Measurements from ENCODE around the gene FIP1L1. TPM values are rescaled to one million over a fixed set of nuclear protein-coding genes. Genes with fewer than 3 reads are reported as not detected.

Gene FIP1L1
- total RNA-seq, 1 donor from 2014 or later = 50.9 TPM

DNA sequence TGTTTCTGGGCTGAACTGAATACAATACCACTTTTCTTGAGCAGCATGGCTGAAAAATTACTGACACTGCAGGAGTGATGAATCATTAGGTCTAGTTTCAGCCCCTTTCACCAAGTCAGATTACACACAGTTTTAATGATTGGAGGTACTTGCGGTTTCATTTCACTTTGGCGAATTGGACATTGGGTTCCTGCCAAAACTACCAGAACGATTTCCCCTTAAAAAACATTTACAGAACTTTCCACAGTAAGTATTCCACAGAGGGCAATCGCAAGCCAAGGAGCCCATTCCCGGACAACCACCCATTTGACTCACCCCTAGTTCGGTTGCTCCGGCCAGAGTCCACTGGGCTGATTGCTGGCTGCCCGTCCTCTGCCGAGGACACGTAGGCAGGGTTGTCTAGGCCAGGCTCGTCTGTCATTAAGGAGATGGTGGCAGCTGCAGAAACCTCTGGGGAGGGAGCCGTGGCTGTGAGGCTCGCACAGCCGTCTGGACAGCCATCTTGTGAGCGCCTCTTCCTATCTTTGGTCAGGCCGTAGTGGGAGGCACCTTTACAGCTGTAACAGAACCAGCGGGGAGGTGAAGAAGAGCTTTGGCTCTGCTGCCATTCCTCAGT lies 130.3 kb downstream of the FIP1L1 start:
- Histone ChIP-seq H3K9me3 (ENCODE audit: insufficient read depth, low read depth, low read length) (no peaks in the 10 kb centered on the region), H3K79me2 (ENCODE audit: insufficient read depth, low read length) (no peaks in the 10 kb centered on the region), H3K4me2 (ENCODE audit: low read length) (peak overlapping the region; percentile 81), H3K9ac (ENCODE audit: low read length) (peak overlapping the region; percentile 65), H3K27me3 (ENCODE audit: insufficient read depth, low read length) (peaks cover 5% of the 10 kb centered on the region), H3K27ac (ENCODE audit: low read depth, low read length) (peak overlapping the region; percentile 68), H4K20me1 (ENCODE audit: insufficient read depth, low read length) (no peaks in the 10 kb centered on the region), H3K36me3 (ENCODE audit: insufficient read depth, low read length) (no peaks in the 10 kb centered on the region), H3K4me3 (ENCODE audit: insufficient read depth, low read depth, low read length) (peak overlapping the region; percentile 40), H2AFZ (ENCODE audit: low read depth, low read length) (peak overlapping the region; percentile 49), H3K4me1 (ENCODE audit: insufficient read depth, low read length) (peaks cover 18% of the 10 kb centered on the region)
- DNase-seq (ENCODE audit: low read depth) (peak; percentile 98), FAIRE-seq (peak; percentile 75)
- H3K27ac Mint-ChIP-seq (ENCODE audit: unreplicated experiment) = peak overlapping the region; percentile 77
- H3K4me1 Mint-ChIP-seq (ENCODE audit: low read depth, unreplicated experiment) = peaks cover 17% of the 10 kb centered on the region
- no peak for TF ChIP-seq EZH2 (IDR thresholded peaks at IDR 0.05; ENCODE audit: insufficient read depth, low read length)
- TF ChIP-seq, protein P1, sequence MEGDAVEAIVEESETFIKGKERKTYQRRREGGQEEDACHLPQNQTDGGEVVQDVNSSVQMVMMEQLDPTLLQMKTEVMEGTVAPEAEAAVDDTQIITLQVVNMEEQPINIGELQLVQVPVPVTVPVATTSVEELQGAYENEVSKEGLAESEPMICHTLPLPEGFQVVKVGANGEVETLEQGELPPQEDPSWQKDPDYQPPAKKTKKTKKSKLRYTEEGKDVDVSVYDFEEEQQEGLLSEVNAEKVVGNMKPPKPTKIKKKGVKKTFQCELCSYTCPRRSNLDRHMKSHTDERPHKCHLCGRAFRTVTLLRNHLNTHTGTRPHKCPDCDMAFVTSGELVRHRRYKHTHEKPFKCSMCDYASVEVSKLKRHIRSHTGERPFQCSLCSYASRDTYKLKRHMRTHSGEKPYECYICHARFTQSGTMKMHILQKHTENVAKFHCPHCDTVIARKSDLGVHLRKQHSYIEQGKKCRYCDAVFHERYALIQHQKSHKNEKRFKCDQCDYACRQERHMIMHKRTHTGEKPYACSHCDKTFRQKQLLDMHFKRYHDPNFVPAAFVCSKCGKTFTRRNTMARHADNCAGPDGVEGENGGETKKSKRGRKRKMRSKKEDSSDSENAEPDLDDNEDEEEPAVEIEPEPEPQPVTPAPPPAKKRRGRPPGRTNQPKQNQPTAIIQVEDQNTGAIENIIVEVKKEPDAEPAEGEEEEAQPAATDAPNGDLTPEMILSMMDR (IDR thresholded peaks at IDR 0.05; ENCODE audit: insufficient read depth, low read depth, low read length) = no peak
- no peak overlapping the region for H3K4me3 Mint-ChIP-seq (ENCODE audit: unreplicated experiment)
- peaks cover 3% of the 10 kb centered on the region for H3K27me3 Mint-ChIP-seq (ENCODE audit: low read depth, unreplicated experiment)
- no peaks in the 10 kb centered on the region for H3K9me3 Mint-ChIP-seq (ENCODE audit: unreplicated experiment)
- peaks cover 1% of the 10 kb centered on the region for H3K36me3 Mint-ChIP-seq (ENCODE audit: low read depth, unreplicated experiment)

DNA sequence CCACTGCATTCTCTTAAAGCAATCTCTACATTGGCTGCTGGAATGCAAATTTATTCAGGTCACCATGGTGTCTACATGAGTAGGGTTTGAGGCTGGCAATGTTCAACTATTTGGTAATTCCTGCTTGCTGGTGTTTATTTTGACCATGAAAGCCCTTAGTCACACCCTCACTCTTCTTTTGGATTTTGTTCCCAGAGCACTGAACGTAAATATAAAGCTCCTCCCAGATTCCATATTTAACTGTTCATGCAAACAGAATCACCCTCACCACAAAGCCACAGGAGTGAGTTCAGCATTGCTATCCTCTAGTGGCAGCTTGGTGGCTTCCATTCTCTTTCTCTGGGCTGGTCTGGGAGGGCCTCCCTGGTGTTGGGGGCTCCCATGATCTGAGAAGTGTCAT lies 131.0 kb downstream of the FIP1L1 start:
- peak overlapping the region; percentile 65 for H3K9ac ChIP-seq (ENCODE audit: low read length)
- no peaks in the 10 kb centered on the region for H3K9me3 ChIP-seq (ENCODE audit: insufficient read depth, low read depth, low read length)
- H3K4me1 ChIP-seq (ENCODE audit: insufficient read depth, low read length) = peaks cover 18% of the 10 kb centered on the region
- FAIRE-seq (peak; percentile 59), DNase-seq (ENCODE audit: low read depth) (peak; percentile 86)
- H3K27ac ChIP-seq (ENCODE audit: low read depth, low read length) = peak overlapping the region; percentile 68
- H3K27me3 ChIP-seq (ENCODE audit: insufficient read depth, low read length) = peaks cover 5% of the 10 kb centered on the region
- H3K9me3 Mint-ChIP-seq (ENCODE audit: unreplicated experiment) = peaks cover 3% of the 10 kb centered on the region
- H3K27ac Mint-ChIP-seq (ENCODE audit: unreplicated experiment) = peak overlapping the region; percentile 77
- no peak overlapping the region for H3K4me3 Mint-ChIP-seq (ENCODE audit: unreplicated experiment)
- peaks cover 3% of the 10 kb centered on the region for H3K27me3 Mint-ChIP-seq (ENCODE audit: low read depth, unreplicated experiment)
- H3K4me3 ChIP-seq (ENCODE audit: insufficient read depth, low read depth, low read length) = peak overlapping the region; percentile 40
- H3K4me2 ChIP-seq (ENCODE audit: low read length) = peak overlapping the region; percentile 81
- no peaks in the 10 kb centered on the region for H4K20me1 ChIP-seq (ENCODE audit: insufficient read depth, low read length)
- no peak overlapping the region for H2AFZ ChIP-seq (ENCODE audit: low read depth, low read length)
- peaks cover 17% of the 10 kb centered on the region for H3K4me1 Mint-ChIP-seq (ENCODE audit: low read depth, unreplicated experiment)
- no peaks in the 10 kb centered on the region for H3K36me3 Mint-ChIP-seq (ENCODE audit: low read depth, unreplicated experiment)
- no peaks in the 10 kb centered on the region for H3K36me3 ChIP-seq (ENCODE audit: insufficient read depth, low read length)
- no peak for TF ChIP-seq EZH2 (IDR thresholded peaks at IDR 0.05; ENCODE audit: insufficient read depth, low read length)
- TF ChIP-seq, protein P1 (IDR thresholded peaks at IDR 0.05; ENCODE audit: insufficient read depth, low read depth, low read length) = no peak
- no peaks in the 10 kb centered on the region for H3K79me2 ChIP-seq (ENCODE audit: insufficient read depth, low read length)

DNA sequence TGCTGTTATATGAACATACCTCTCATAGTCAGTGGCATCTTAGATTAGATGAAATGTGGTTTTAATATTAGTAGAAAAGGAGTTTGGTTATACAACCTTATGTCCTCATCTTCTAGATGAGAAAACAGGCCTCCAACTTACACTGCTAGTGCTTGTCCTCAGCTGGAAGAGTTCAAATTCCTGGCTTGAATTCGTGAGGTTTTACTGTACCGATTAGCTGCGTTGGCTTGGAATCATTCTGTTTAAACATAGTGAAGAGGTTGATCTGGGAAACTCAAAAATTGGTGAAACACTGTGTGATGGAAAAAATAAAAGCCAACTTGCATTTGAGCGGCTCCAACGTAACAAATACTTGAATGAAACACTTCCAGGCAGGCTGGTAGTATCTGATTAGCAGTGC lies 132.9 kb downstream of the FIP1L1 start:
- H3K36me3 ChIP-seq (ENCODE audit: insufficient read depth, low read length) = no peaks in the 10 kb centered on the region
- peaks cover 4% of the 10 kb centered on the region for H3K9me3 Mint-ChIP-seq (ENCODE audit: unreplicated experiment)
- peaks cover 17% of the 10 kb centered on the region for H3K4me1 Mint-ChIP-seq (ENCODE audit: low read depth, unreplicated experiment)
- no peak overlapping the region for H3K9ac ChIP-seq (ENCODE audit: low read length)
- no peak overlapping the region for H3K27ac ChIP-seq (ENCODE audit: low read depth, low read length)
- no peak overlapping the region for H2AFZ ChIP-seq (ENCODE audit: low read depth, low read length)
- H3K4me3 Mint-ChIP-seq (ENCODE audit: unreplicated experiment) = no peak overlapping the region
- H3K36me3 Mint-ChIP-seq (ENCODE audit: low read depth, unreplicated experiment) = no peaks in the 10 kb centered on the region
- no peak overlapping the region for H3K4me3 ChIP-seq (ENCODE audit: insufficient read depth, low read depth, low read length)
- DNase-seq (ENCODE audit: low read depth) (peak; percentile 29), FAIRE-seq (no peak)
- H3K27ac Mint-ChIP-seq (ENCODE audit: unreplicated experiment) = no peak overlapping the region
- no peak overlapping the region for H3K4me2 ChIP-seq (ENCODE audit: low read length)
- H3K27me3 Mint-ChIP-seq (ENCODE audit: low read depth, unreplicated experiment) = no peaks in the 10 kb centered on the region
- no peaks in the 10 kb centered on the region for H4K20me1 ChIP-seq (ENCODE audit: insufficient read depth, low read length)
- H3K27me3 ChIP-seq (ENCODE audit: insufficient read depth, low read length) = peaks cover 5% of the 10 kb centered on the region
- H3K79me2 ChIP-seq (ENCODE audit: insufficient read depth, low read length) = no peaks in the 10 kb centered on the region
- no peak for TF ChIP-seq EZH2 (IDR thresholded peaks at IDR 0.05; ENCODE audit: insufficient read depth, low read length)
- TF ChIP-seq, protein P1 (IDR thresholded peaks at IDR 0.05; ENCODE audit: insufficient read depth, low read depth, low read length) = no peak
- no peaks in the 10 kb centered on the region for H3K9me3 ChIP-seq (ENCODE audit: insufficient read depth, low read depth, low read length)
- H3K4me1 ChIP-seq (ENCODE audit: insufficient read depth, low read length) = peaks cover 18% of the 10 kb centered on the region

Measured in astrocyte (in vitro differentiated cells and primary cell).